Upper lobe of left lung (tissue), 6 donors: ENCODE data around the gene RNF5. TPM values are rescaled to one million over a fixed set of nuclear protein-coding genes. Genes with fewer than 3 reads are reported as not detected.
"Not testable (repeated sequence)": the region's sequence is repeated elsewhere in the genome, so short reads cannot be mapped to it uniquely, and the experiment has no call there.

ENCODE experiments used
- ATAC-seq, 2 donors: fragments of 200-7000 bp; cut with Tn5 transposase; one replicate each; pipeline ENCODE4 v1.9.1; 2022; ENCODE audit warnings: mild to moderate bottlenecking in 2 of 2, moderate library complexity in 2 of 2; ENCODE audit not compliant: low FRiP score in 2 of 2
- DNase-seq, 2 donors: peaks; one replicate each; pipeline ENCODE4 v3.0.0-alpha.2; 2019 to 2020
- H3K27ac ChIP-seq, 4 donors: fragments of 200-600 bp; sonication (generic); one replicate each; pipeline ENCODE4 v1.5.1; 2016 to 2019
- H3K27me3 ChIP-seq, 4 donors: fragments of 200-600 bp; sonication (generic); one replicate each; pipeline ENCODE4 v1.5.1; 2017 to 2019
- H3K36me3 ChIP-seq, 4 donors: fragments of 200-600 bp; sonication (generic); one replicate each; pipeline ENCODE4 v1.5.1; 2016 to 2019
- H3K4me1 ChIP-seq, 4 donors: fragments of 200-600 bp; sonication (generic); one replicate each; pipeline ENCODE4 v1.5.1; 2018 to 2019
- H3K4me3 ChIP-seq, 4 donors: fragments of 200-600 bp; sonication (generic); one replicate each; pipeline ENCODE4 v1.5.1; 2017 to 2019; ENCODE audit warnings: mild to moderate bottlenecking in 2 of 4, moderate library complexity in 1 of 4
- H3K9me3 ChIP-seq, 4 donors: fragments of 200-600 bp; sonication (generic); one replicate each; pipeline ENCODE4 v1.5.1; 2018 to 2019
- CTCF ChIP-seq, 6 experiments: fragments of 450-650 bp in 4 of 6; fragments of 200-600 bp in 2 of 6; sonication (generic) in 2 of 6; IDR thresholded peaks; one replicate each; pipeline ENCODE4 v1.5.1; 2016 to 2019; ENCODE audit warnings: antibody characterized with exemption in 6 of 6
- EP300 ChIP-seq, 4 donors: sonication (generic); formaldehyde crosslinking; IDR thresholded peaks; one replicate each; pipeline ENCODE4 v1.5.1; 2017; ENCODE audit warnings: antibody characterized with exemption in 4 of 4, control low read depth in 2 of 4
- POLR2A ChIP-seq, 4 donors: fragments of 450-650 bp; IDR thresholded peaks; one replicate each; pipeline ENCODE4 v1.5.1; 2016 to 2017; ENCODE audit warnings: antibody characterized with exemption in 4 of 4, mild to moderate bottlenecking in 2 of 4
- POLR2AphosphoS5 ChIP-seq, 2 donors: sonication (generic); formaldehyde crosslinking; IDR thresholded peaks; one replicate each; pipeline ENCODE4 v1.5.1; 2017; ENCODE audit warnings: antibody characterized with exemption in 2 of 2
- WGBS, 2 donors: methylation state at CpG; one replicate each; pipeline ENCODE4 v1.1.5; 2017 to 2018; 5-methylcytosine and 5-hydroxymethylcytosine counted together
- total RNA-seq, 6 donors: library from RNA; depleted of rRNA in 4 of 6; stranded (reverse); fragments of >200 nt in 4 of 6; gene quantifications; one replicate each; pipeline versions ENCODE4 v1.1.0 to v1.2.1, GENCODE V29; 2016 to 2021
- donor health status: DM: no; HTN: no; CAD: no; lungs with moderate emphysema.
- donor health status: DM: no; HTN: yes; CAD: no; lungs with severe emphysema.

RNF5 gene
- total RNA-seq, 6 donors from 2014 or later, result 23.0 to 73.6 (median 59.1) TPM

- no peaks in the 10 kb centered on the region for H3K27me3 ChIP-seq
- no peak for TF ChIP-seq POLR2A (IDR thresholded peaks at IDR 0.05)
- no peak for TF ChIP-seq EP300 (IDR thresholded peaks at IDR 0.05)
- no peak for TF ChIP-seq CTCF (IDR thresholded peaks at IDR 0.05)
- no peak for TF ChIP-seq POLR2AphosphoS5 (IDR thresholded peaks at IDR 0.05)
- ATAC-seq, result no peak
- no peak overlapping the region for H3K4me3 ChIP-seq
- no peaks in the 10 kb centered on the region for H3K9me3 ChIP-seq
- DNase-seq, result peak in 1 of 2 donors; percentile 50
- peaks cover 62 to 74% (median 72%) of the 10 kb centered on the region in 4 donors for H3K4me1 ChIP-seq
- H3K27ac ChIP-seq, result peak overlapping the region; percentile 77 to 98 (median 95)
- 59 to 69% methylated on average over 11 to 12 of the region's 12 CpGs for WGBS, 2 donors
- peaks cover 0 to 31% (median 20%) of the 10 kb centered on the region in 4 donors for H3K36me3 ChIP-seq
Observed at GRCh38 chr6:32187009-32187709, 9.0 kb downstream of the RNF5 start.

GRCh38 chr6:32187725-32188380 is 9.6 kb downstream of the RNF5 start:
- peaks cover 0 to 25% (median 16%) of the 10 kb centered on the region in 4 donors for H3K36me3 ChIP-seq
- peak overlapping the region; percentile 77 to 98 (median 95) for H3K27ac ChIP-seq
- H3K4me1 ChIP-seq, result peaks cover 66 to 80% (median 77%) of the 10 kb centered on the region in 4 donors
- H3K27me3 ChIP-seq, H3K9me3 ChIP-seq, ATAC-seq: not testable (repeated sequence)
- peak overlapping the region in 3 of 4 donors; percentile 72 to 96 (median 80) for H3K4me3 ChIP-seq
- 77 to 78% methylated on average over 8 to 18 of the region's 18 CpGs for WGBS, 2 donors
- peak in 1 of 2 donors; percentile 43 for DNase-seq

- peak overlapping the region; percentile 93 to 98 (median 96) for H3K27ac ChIP-seq
- H3K36me3 ChIP-seq, result peaks cover 0 to 24% (median 12%) of the 10 kb centered on the region in 4 donors
- DNase-seq (no peak), ATAC-seq (no peak)
- no peaks in the 10 kb centered on the region for H3K9me3 ChIP-seq
- 17 to 22% methylated on average over 10 to 13 of the region's 13 CpGs for WGBS, 2 donors
- TF ChIP-seq POLR2A (IDR thresholded peaks at IDR 0.05), result no peak
- TF ChIP-seq POLR2AphosphoS5 (IDR thresholded peaks at IDR 0.05), result no peak
- no peak for TF ChIP-seq CTCF (IDR thresholded peaks at IDR 0.05)
- no peak for TF ChIP-seq EP300 (IDR thresholded peaks at IDR 0.05)
- peaks cover 71 to 83% (median 81%) of the 10 kb centered on the region in 4 donors for H3K4me1 ChIP-seq
- no peaks in the 10 kb centered on the region for H3K27me3 ChIP-seq
- peak overlapping the region; percentile 5 to 96 (median 76) for H3K4me3 ChIP-seq
Observed at GRCh38 chr6:32188381-32189068, 10.3 kb downstream of the RNF5 start.

- 4 to 5% methylated on average over 8 to 10 of the region's 10 CpGs for WGBS, 2 donors
- ATAC-seq, result no peak
Observed at GRCh38 chr6:32189069-32189741, 11.0 kb downstream of the RNF5 start.

More at GRCh38 chr6:32189069-32189741, 11.0 kb downstream of the RNF5 start:
- TF ChIP-seq POLR2AphosphoS5 (IDR thresholded peaks at IDR 0.05) (no peak), EP300 (IDR thresholded peaks at IDR 0.05) (no peak), POLR2A (IDR thresholded peaks at IDR 0.05) (no peak), CTCF (IDR thresholded peaks at IDR 0.05) (no peak)
- Histone ChIP-seq H3K4me1 (peaks cover 68 to 81% (median 77%) of the 10 kb centered on the region in 4 donors), H3K4me3 (peak overlapping the region; percentile 72 to 96 (median 83)), H3K27me3 (no peaks in the 10 kb centered on the region), H3K36me3 (peaks cover 0 to 24% (median 12%) of the 10 kb centered on the region in 4 donors), H3K27ac (peak overlapping the region; percentile 93 to 98 (median 96)), H3K9me3 (no peaks in the 10 kb centered on the region)
- no peak for DNase-seq
